Measurements from ENCODE around the gene SLC34A1.

Gene SLC34A1

DNA sequence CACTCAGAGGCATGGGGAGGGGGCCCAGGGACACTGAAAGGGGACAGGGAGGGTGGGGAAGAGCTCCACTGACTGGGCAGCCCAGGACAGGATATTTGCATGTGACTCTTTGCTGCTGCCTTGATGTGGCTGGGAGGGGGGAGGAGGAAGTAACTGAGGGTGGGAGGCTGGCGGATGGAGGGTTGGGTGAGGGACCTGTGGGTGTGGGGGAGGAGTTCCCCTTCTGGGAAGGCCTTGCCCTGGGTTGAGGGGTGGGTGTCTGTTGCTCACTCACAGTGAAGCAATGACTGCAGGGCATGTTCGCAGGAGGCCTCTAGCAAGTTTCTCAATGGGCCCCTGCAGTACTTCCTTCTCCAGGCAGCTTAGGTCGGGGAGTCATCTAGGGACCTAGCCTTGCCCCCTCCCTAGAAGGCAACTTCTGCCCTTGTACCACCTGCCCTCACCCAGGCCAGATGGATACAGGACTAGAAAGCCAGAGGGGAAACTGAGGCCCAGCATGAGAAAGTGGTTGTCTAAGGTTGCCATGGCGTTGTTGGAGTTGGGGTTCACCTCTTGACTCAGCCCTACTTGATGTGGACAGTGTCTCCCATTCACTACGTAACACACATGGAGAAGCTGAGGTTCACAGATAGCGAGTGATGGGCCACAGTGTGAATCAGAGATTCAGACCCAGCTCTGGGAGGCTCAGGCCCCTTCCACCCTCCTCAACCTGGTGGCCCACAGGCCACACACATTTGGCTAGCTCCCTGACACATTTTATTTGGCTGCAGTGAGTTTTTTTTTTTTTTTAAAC lies 45.2 kb downstream of the SLC34A1 start:
- no peak overlapping the region for H3K27ac ChIP-seq
- H3K36me3 ChIP-seq (ENCODE audit: insufficient read depth, low read length): peaks cover 6% of the 10 kb centered on the region; the same call in 1 of the 2 replicates
- DNase-seq (ENCODE audit: low read depth, low spot score): no peak
- no peak overlapping the region for H3K4me3 ChIP-seq
- TF ChIP-seq EZH2 (IDR thresholded peaks at IDR 0.05): no peak
- TF ChIP-seq FOXP2 (optimal IDR thresholded peaks at IDR 0.05; ENCODE audit: control extremely low read depth, extremely low read length, insufficient read depth): no peak
- TF ChIP-seq POLR2AphosphoS5 (IDR thresholded peaks at IDR 0.05; ENCODE audit: borderline replicate concordance, low read depth, low read length): no peak
- no peaks in the 10 kb centered on the region for H3K9me3 ChIP-seq (ENCODE audit: low read depth, low read length)
- no peak overlapping the region for H3K9ac ChIP-seq (ENCODE audit: insufficient read length)

DNA sequence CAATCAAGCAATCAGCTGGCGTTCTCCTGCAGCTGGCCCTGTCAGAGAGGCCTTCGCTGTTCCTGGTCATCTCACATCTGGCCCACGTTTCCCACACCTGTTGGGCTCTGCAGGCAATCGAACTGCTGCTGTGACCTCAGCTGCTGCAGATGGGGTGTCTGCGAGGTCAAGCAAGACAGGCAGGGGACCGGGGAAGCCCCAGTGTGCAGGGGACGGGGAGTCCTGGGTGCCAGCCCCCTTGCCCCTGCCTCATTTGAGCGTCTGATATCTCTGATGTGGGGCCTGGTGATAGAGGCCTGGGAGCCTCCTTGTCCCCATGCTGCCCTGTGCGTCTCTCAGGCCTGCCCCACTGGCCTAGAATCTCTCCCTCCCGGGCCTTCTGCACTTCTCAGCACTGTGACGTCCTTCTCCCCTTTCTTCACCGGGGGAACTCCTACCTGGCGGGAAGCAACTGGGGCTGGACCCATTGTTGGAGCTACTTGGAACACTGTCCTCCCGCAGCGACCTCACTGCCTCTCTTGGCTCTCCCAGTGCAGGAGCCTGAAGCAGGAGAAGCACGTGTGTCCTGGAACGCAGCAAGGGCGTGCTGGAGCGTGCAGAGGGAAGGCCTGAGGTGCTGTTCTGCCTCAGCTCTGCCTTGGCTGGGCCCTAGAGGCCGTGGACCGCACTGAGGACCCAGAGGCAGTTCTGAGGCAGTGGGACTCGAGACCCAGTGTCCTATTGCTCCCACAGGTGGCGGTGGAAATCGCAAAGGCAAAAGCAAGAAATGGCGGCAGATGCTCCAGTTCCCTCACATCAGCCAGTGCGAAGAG lies 46.1 kb downstream of the SLC34A1 start:
- peaks cover 6% of the 10 kb centered on the region; the same call in 1 of the 2 replicates for H3K36me3 ChIP-seq (ENCODE audit: insufficient read depth, low read length)
- no peaks in the 10 kb centered on the region for H3K9me3 ChIP-seq (ENCODE audit: low read depth, low read length)
- TF ChIP-seq FOXP2 (optimal IDR thresholded peaks at IDR 0.05; ENCODE audit: control extremely low read depth, extremely low read length, insufficient read depth) (no peak), EZH2 (IDR thresholded peaks at IDR 0.05) (no peak), POLR2AphosphoS5 (IDR thresholded peaks at IDR 0.05; ENCODE audit: borderline replicate concordance, low read depth, low read length) (no peak)
- no peak overlapping the region for H3K27ac ChIP-seq
- H3K9ac ChIP-seq (ENCODE audit: insufficient read length): no peak overlapping the region
- H3K4me3 ChIP-seq: no peak overlapping the region
- no peak for DNase-seq (ENCODE audit: low read depth, low spot score)

GRCh38 chr5:177430972-177431316 lies 46.7 kb downstream of the SLC34A1 start:
- no peak for DNase-seq (ENCODE audit: low read depth, low spot score)
- peaks cover 6% of the 10 kb centered on the region; the same call in 1 of the 2 replicates for H3K36me3 ChIP-seq (ENCODE audit: insufficient read depth, low read length)
- H3K4me3 ChIP-seq: no peak overlapping the region
- no peak overlapping the region for H3K27ac ChIP-seq
- TF ChIP-seq POLR2AphosphoS5 (IDR thresholded peaks at IDR 0.05; ENCODE audit: borderline replicate concordance, low read depth, low read length): no peak
- TF ChIP-seq FOXP2 (optimal IDR thresholded peaks at IDR 0.05; ENCODE audit: control extremely low read depth, extremely low read length, insufficient read depth): no peak
- no peak for TF ChIP-seq EZH2 (IDR thresholded peaks at IDR 0.05)
- no peak overlapping the region for H3K9ac ChIP-seq (ENCODE audit: insufficient read length)
- no peaks in the 10 kb centered on the region for H3K9me3 ChIP-seq (ENCODE audit: low read depth, low read length)

DNA sequence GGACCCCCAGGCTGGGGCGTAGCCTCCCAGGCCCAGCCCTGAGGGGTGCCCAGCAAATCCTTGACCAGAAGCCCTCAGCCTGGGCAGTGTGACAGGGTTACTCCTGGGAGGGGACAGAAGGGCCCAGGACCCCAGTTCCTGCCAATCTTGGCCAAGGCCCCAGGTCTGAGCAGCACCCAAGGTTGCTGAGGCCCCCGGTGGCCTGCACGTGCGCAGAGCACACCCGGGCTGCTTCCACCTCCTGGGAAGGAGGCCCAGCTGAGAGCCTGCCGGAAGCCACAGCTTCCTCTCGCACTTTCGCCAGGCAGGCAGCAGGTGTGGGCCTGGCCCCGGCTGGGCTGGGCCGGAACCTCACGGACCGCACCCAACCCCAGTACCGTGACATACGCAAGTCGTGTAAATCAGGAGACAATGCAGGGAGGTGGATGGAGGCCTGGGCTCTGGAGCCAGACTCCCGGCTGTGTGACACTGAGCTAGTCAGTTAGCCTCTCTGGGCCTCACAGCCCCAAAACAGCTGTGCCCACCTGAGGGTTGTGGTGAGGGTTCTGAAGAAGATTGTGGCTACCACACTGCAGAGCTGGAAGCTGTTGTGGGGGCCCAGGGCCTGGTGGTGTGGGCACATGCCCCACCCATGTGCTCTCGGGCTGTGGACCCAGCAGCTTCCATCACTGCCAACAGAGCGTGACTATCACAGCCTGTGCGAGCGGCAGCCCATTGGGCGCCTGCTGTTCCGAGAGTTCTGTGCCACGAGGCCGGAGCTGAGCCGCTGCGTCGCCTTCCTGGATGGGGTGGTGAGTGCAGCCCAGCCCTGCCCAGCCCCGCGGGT lies 47.3 kb downstream of the SLC34A1 start:
- H3K36me3 ChIP-seq (ENCODE audit: insufficient read depth, low read length): peaks cover 6% of the 10 kb centered on the region; the same call in 1 of the 2 replicates
- no peak for DNase-seq (ENCODE audit: low read depth, low spot score)

GRCh38 chr5:177432143-177432838 lies 48.1 kb downstream of the SLC34A1 start:
- H3K36me3 ChIP-seq (ENCODE audit: insufficient read depth, low read length): peaks cover 6% of the 10 kb centered on the region; the same call in 1 of the 2 replicates
- no peaks in the 10 kb centered on the region for H3K9me3 ChIP-seq (ENCODE audit: low read depth, low read length)
- no peak for DNase-seq (ENCODE audit: low read depth, low spot score)
- no peak overlapping the region for H3K9ac ChIP-seq (ENCODE audit: insufficient read length)
- no peak overlapping the region for H3K27ac ChIP-seq
- TF ChIP-seq EZH2 (IDR thresholded peaks at IDR 0.05): no peak
- no peak for TF ChIP-seq FOXP2 (optimal IDR thresholded peaks at IDR 0.05; ENCODE audit: control extremely low read depth, extremely low read length, insufficient read depth)
- no peak for TF ChIP-seq POLR2AphosphoS5 (IDR thresholded peaks at IDR 0.05; ENCODE audit: borderline replicate concordance, low read depth, low read length)
- H3K4me3 ChIP-seq: no peak overlapping the region

More for the DNA sequence above, 47.3 kb downstream of the SLC34A1 start:
- TF ChIP-seq EZH2 (IDR thresholded peaks at IDR 0.05) (no peak), FOXP2 (optimal IDR thresholded peaks at IDR 0.05; ENCODE audit: control extremely low read depth, extremely low read length, insufficient read depth) (no peak), POLR2AphosphoS5 (IDR thresholded peaks at IDR 0.05; ENCODE audit: borderline replicate concordance, low read depth, low read length) (no peak)
- Histone ChIP-seq H3K27ac (no peak overlapping the region), H3K9me3 (ENCODE audit: low read depth, low read length) (no peaks in the 10 kb centered on the region), H3K4me3 (no peak overlapping the region), H3K9ac (ENCODE audit: insufficient read length) (no peak overlapping the region)

DNA sequence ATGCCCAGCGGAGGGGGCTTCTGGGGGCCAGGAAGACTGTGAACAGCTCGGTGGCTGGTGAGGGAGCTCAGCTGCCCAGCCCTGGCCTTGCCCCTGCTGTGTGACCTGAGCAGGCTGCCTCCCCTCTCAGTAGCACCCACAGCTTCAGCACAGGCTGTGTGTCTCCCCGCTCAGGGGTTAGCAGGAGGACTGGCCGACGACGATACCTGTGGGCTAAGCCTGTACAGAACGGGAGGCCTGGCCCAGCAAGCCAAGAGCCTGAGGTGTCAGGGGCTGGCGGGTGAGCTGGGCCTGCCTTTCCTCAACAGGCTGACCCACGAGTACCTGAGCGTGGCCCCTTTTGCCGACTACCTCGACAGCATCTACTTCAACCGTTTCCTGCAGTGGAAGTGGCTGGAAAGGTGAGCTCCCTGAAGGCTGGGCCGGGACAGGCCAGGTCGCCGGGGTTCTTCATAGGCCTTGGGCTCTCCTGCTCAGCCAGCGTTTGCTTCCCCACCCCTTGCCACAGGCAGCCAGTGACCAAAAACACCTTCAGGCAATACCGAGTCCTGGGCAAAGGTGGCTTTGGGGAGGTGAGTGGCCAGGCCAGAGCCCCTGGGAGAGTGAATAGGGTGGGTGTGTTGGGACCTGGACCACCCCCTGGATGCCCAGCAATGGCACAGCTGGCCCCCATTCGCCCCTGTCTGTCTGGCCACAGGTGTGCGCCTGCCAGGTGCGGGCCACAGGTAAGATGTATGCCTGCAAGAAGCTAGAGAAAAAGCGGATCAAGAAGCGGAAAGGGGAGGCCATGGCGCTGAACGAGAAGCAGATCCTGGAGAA lies 48.8 kb downstream of the SLC34A1 start:
- no peak for TF ChIP-seq POLR2AphosphoS5 (IDR thresholded peaks at IDR 0.05; ENCODE audit: borderline replicate concordance, low read depth, low read length)
- no peak for TF ChIP-seq FOXP2 (optimal IDR thresholded peaks at IDR 0.05; ENCODE audit: control extremely low read depth, extremely low read length, insufficient read depth)
- no peak for TF ChIP-seq EZH2 (IDR thresholded peaks at IDR 0.05)
- Histone ChIP-seq H3K4me3 (no peak overlapping the region), H3K9ac (ENCODE audit: insufficient read length) (no peak overlapping the region), H3K27ac (no peak overlapping the region), H3K9me3 (ENCODE audit: low read depth, low read length) (no peaks in the 10 kb centered on the region), H3K36me3 (ENCODE audit: insufficient read depth, low read length) (peaks cover 6% of the 10 kb centered on the region; the same call in 1 of the 2 replicates)
- DNase-seq (ENCODE audit: low read depth, low spot score): no peak
